H1 (cell line): ENCODE data around the gene TRIM65. TPM values are rescaled to one million over a fixed set of nuclear protein-coding genes. Genes with fewer than 3 reads are reported as not detected.

ENCODE experiments used
- CTCF ChIA-PET: fragments of 300-600 bp; sonication (Branson Sonifier 250); formaldehyde crosslinking; loops from one replicate; lab custom pipeline; 2021; ENCODE audit not compliant: partially characterized antibody; lab: Charles Lee
- POLR2A ChIA-PET: fragments of 300-600 bp; sonication (Branson Sonifier 250); formaldehyde crosslinking; loops from one replicate; lab custom pipeline; 2021; ENCODE audit warnings: inconsistent platforms; ENCODE audit not compliant: partially characterized antibody; lab: Charles Lee
- DNase-seq, 2 experiments: peaks; one replicate each; pipeline versions ENCODE4 v3.0.0 to v3.0.0-alpha.2; 2010 to 2022; ENCODE audit warnings: low spot score in 2 of 2, low read depth in 1 of 2, mixed read lengths in 1 of 2
- FAIRE-seq: peaks from 2 replicates; lab custom pipeline; 2011; peaks lifted over from hg19 to GRCh38; lab: Jason Lieb, UNC
- H2AFZ ChIP-seq: 2 replicates; pipeline ENCODE4 v1.8.1; 2012; ENCODE audit warnings: low read length, inconsistent platforms
- H2AK5ac ChIP-seq: 2 replicates; pipeline ENCODE4 v1.6.1; 2013; ENCODE audit warnings: low read depth, low read length
- H2BK120ac ChIP-seq: replicated peaks from 2 replicates; pipeline ENCODE3; 2013; ENCODE audit warnings: low read depth, low read length, inconsistent platforms
- H2BK12ac ChIP-seq: 2 replicates; pipeline ENCODE4 v1.6.1; 2013; ENCODE audit warnings: low read depth, low read length
- H2BK15ac ChIP-seq: 2 replicates; pipeline ENCODE4 v1.6.1; 2013; ENCODE audit warnings: low read length
- H2BK20ac ChIP-seq: 2 replicates; pipeline ENCODE4 v1.6.1; 2013; ENCODE audit warnings: low read length
- H2BK5ac ChIP-seq: 2 replicates; pipeline ENCODE4 v1.6.1; 2013; ENCODE audit warnings: low read depth, low read length
- H3K14ac ChIP-seq: 2 replicates; pipeline ENCODE4 v1.6.1; 2013; ENCODE audit warnings: inconsistent platforms; ENCODE audit not compliant: insufficient read length
- H3K18ac ChIP-seq: 2 replicates; pipeline ENCODE4 v1.6.1; 2013; ENCODE audit warnings: low read length; ENCODE audit errors: extremely low read depth
- H3K23ac ChIP-seq: 2 replicates; pipeline ENCODE4 v1.6.1; 2013; ENCODE audit warnings: inconsistent platforms; ENCODE audit not compliant: insufficient read length
- H3K23me2 ChIP-seq: 2 replicates; pipeline ENCODE4 v1.6.1; 2013; ENCODE audit warnings: low read depth, low read length
- H3K27ac ChIP-seq: 2 replicates; pipeline ENCODE4 v1.6.1; 2011; ENCODE audit warnings: low read depth, low read length, inconsistent platforms
- H3K27me3 ChIP-seq, 4 experiments: replicated peaks in 1 of 4; 1 replicate in 1 of 4; 2 replicates in 3 of 4; pipeline versions ENCODE4 v1.6.1 to v1.8.1; 2011 to 2013; ENCODE audit warnings: low read length in 3 of 4, mild to moderate bottlenecking in 3 of 4, inconsistent platforms in 2 of 4, mixed read lengths in 2 of 4, moderate library complexity in 1 of 4; ENCODE audit not compliant: control insufficient read depth in 3 of 4, insufficient read depth in 3 of 4; ENCODE audit errors: extremely low read depth in 1 of 4
- H3K36me3 ChIP-seq, 4 experiments: 2 replicates each; pipeline versions ENCODE4 v1.6.1 to v1.8.1; 2011 to 2013; ENCODE audit warnings: mild to moderate bottlenecking in 4 of 4, low read length in 3 of 4, moderate library complexity in 2 of 4, control low read depth in 1 of 4, inconsistent platforms in 1 of 4; ENCODE audit not compliant: insufficient read depth in 4 of 4, control insufficient read depth in 2 of 4
- H3K4ac ChIP-seq: replicated peaks from 2 replicates; pipeline ENCODE3; 2013; ENCODE audit warnings: low read length, low read depth, mixed read lengths, inconsistent platforms; ENCODE audit not compliant: insufficient read length
- H3K4me1 ChIP-seq, 4 experiments: replicated peaks in 1 of 4; 1 replicate in 1 of 4; 2 replicates in 3 of 4; pipeline versions ENCODE4 v1.6.1 to v1.8.1; 2011 to 2013; ENCODE audit warnings: low read length in 3 of 4, inconsistent platforms in 2 of 4, mixed read lengths in 1 of 4; ENCODE audit not compliant: insufficient read depth in 4 of 4, control insufficient read depth in 3 of 4
- H3K4me2 ChIP-seq, 2 experiments: 2 replicates each; pipeline versions ENCODE4 v1.6.1 to v1.8.1; 2011 to 2013; ENCODE audit warnings: low read depth in 2 of 2, low read length in 2 of 2, control low read depth in 1 of 2, inconsistent platforms in 1 of 2, mild to moderate bottlenecking in 1 of 2; ENCODE audit not compliant: insufficient read depth in 1 of 2
- H3K4me3 ChIP-seq, 4 experiments: fragments of 200-600, 300-600 bp in 1 of 4; sonication (generic), shearing (Covaris generic), sonication (Bioruptor Twin) in 1 of 4; 2 replicates each; pipeline versions ENCODE4 v1.5.1 to v1.8.1; 2011 to 2016; ENCODE audit warnings: low read length in 4 of 4, low read depth in 3 of 4, control low read depth in 2 of 4, inconsistent platforms in 2 of 4, mild to moderate bottlenecking in 2 of 4, mixed read lengths in 1 of 4, moderate library complexity in 1 of 4; ENCODE audit not compliant: insufficient read depth in 2 of 4; ENCODE audit errors: extremely low read depth in 1 of 4
- H3K56ac ChIP-seq: replicated peaks from 2 replicates; pipeline ENCODE3; 2013; ENCODE audit warnings: low read depth, mild to moderate bottlenecking, mixed read lengths, low read length, inconsistent platforms; ENCODE audit not compliant: insufficient read length
- H3K79me1 ChIP-seq: 2 replicates; pipeline ENCODE4 v1.6.1; 2013; ENCODE audit warnings: low read depth, low read length, control low read depth
- H3K79me2 ChIP-seq, 2 experiments: 2 replicates each; pipeline versions ENCODE4 v1.6.1 to v1.8.1; 2012 to 2013; ENCODE audit warnings: low read length in 2 of 2, mild to moderate bottlenecking in 2 of 2, inconsistent platforms in 1 of 2; ENCODE audit not compliant: insufficient read depth in 2 of 2, control insufficient read depth in 1 of 2
- H3K9ac ChIP-seq, 4 experiments: replicated peaks in 1 of 4; 1 replicate in 1 of 4; 2 replicates in 3 of 4; pipeline versions ENCODE4 v1.6.1 to v1.8.1; 2011 to 2013; ENCODE audit warnings: low read depth in 3 of 4, low read length in 3 of 4, control low read depth in 2 of 4, mild to moderate bottlenecking in 2 of 4, moderate library complexity in 2 of 4, inconsistent platforms in 1 of 4; ENCODE audit errors: extremely low read depth in 1 of 4
- H3K9me3 ChIP-seq, 2 experiments: 2 replicates each; pipeline versions ENCODE4 v1.6.1 to v1.8.1; 2012 to 2013; ENCODE audit warnings: mild to moderate bottlenecking in 2 of 2, moderate library complexity in 2 of 2, control low read depth in 1 of 2, inconsistent platforms in 1 of 2, low read depth in 1 of 2, low read length in 1 of 2, mixed read lengths in 1 of 2; ENCODE audit not compliant: insufficient read depth in 2 of 2
- H4K20me1 ChIP-seq, 2 experiments: replicated peaks in 1 of 2; 2 replicates each; pipeline versions ENCODE3 to v1.8.1; 2011 to 2013; ENCODE audit warnings: inconsistent platforms in 2 of 2, low read length in 2 of 2, mild to moderate bottlenecking in 1 of 2; ENCODE audit not compliant: insufficient read depth in 2 of 2, control insufficient read depth in 1 of 2
- H4K5ac ChIP-seq: 2 replicates; pipeline ENCODE4 v1.6.1; 2013; ENCODE audit warnings: low read length, low read depth, mixed read lengths, inconsistent platforms; ENCODE audit not compliant: insufficient read length
- H4K8ac ChIP-seq: 2 replicates; pipeline ENCODE4 v1.8.0; 2013; ENCODE audit warnings: mild to moderate bottlenecking, moderate library complexity, low read length, inconsistent platforms; ENCODE audit not compliant: insufficient read depth; ENCODE audit errors: extremely low read depth
- H4K91ac ChIP-seq: replicated peaks from 2 replicates; pipeline ENCODE3; 2013; ENCODE audit warnings: low read length, mixed read lengths, inconsistent platforms; ENCODE audit not compliant: insufficient read length
- ATF2 ChIP-seq: IDR thresholded peaks from 2 replicates; pipeline ENCODE4 v1.6.1; 2012; ENCODE audit warnings: low read length, inconsistent platforms
- CTCF ChIP-seq, 3 experiments: IDR thresholded peaks; 1 replicate in 2 of 3; 2 replicates in 1 of 3; pipeline versions ENCODE4 v1.5.1 to v1.6.1; 2011; ENCODE audit warnings: low read length in 3 of 3, mild to moderate bottlenecking in 3 of 3, inconsistent platforms in 2 of 3, low read depth in 1 of 3, moderate library complexity in 1 of 3; ENCODE audit not compliant: insufficient read depth in 1 of 3; ENCODE audit errors: control extremely low read depth in 1 of 3
- GTF2F1 ChIP-seq: IDR thresholded peaks from 2 replicates; pipeline ENCODE4 v1.6.1; 2012; ENCODE audit warnings: low read depth, low read length, improper control_type of control experiment, borderline replicate concordance
- HDAC6 ChIP-seq: IDR thresholded peaks from one replicate; pipeline ENCODE4 v1.7.1; 2012; ENCODE audit warnings: low read depth, mild to moderate bottlenecking, inconsistent platforms, low read length, moderate library complexity
- USF2 ChIP-seq: IDR thresholded peaks from 2 replicates; pipeline ENCODE4 v1.6.1; 2011; ENCODE audit warnings: low read length, improper control_type of control experiment
- WGBS, 2 experiments: shearing (Covaris generic) in 1 of 2; methylation state at CpG; one replicate each; pipeline versions ENCODE4 v1.1.6 to v1.1.7; 2013 to 2015; ENCODE audit warnings: low lambda C conversion rate in 2 of 2, mixed read lengths in 2 of 2, inconsistent platforms in 1 of 2, low coverage in 1 of 2, missing lambda C conversion rate in 1 of 2; ENCODE audit not compliant: insufficient replicate concordance in 2 of 2, insufficient coverage in 1 of 2, insufficient read length in 1 of 2; ENCODE audit errors: extremely low coverage in 1 of 2, missing lambda C conversion rate in 1 of 2; 5-methylcytosine and 5-hydroxymethylcytosine counted together
- polyA plus RNA-seq, 7 experiments: library from polyadenylated mRNA; depleted of rRNA in 3 of 7; stranded (reverse) in 5 of 7; unstranded in 2 of 7; fragments of >200 nt in 5 of 7; fragments of 200-250 nt in 2 of 7; gene quantifications; 1 replicate in 5 of 7; 2 replicates in 1 of 7; 4 replicates in 1 of 7; pipeline versions ENCODE4 v1.2.1 to v1.2.3, GENCODE V29; 2011 to 2013; ENCODE audit warnings: missing spikeins in 2 of 7, mixed read lengths in 2 of 7
- total RNA-seq: library from RNA; stranded (reverse); fragmentation: NEBNext Ultra II Directional; extraction: Animal tissue kit (Norgen Biotek cat#: 25700); gene quantifications from 2 replicates; pipeline ENCODE4 v1.2.1, GENCODE V29; 2021

The TRIM65 gene
- total and polyA plus RNA-seq, 2 of the 8 experiments (the other 6 are each of a cell fraction or from before 2014, with no cell fraction given): 21.2 to 48.6 TPM

GRCh38 chr17:75874323-75875181, 22.2 kb downstream of the TRIM65 start:
- 94% methylated on average over 33 of the region's 38 CpGs; no CpG with 5 or more reads in 1 of the 2 experiments for WGBS, 2 experiments
- Histone ChIP-seq H3K4me3 (no peak overlapping the region), H2AK5ac (no peak overlapping the region), H3K23ac (no peak overlapping the region), H3K23me2 (peaks cover 15% of the 10 kb centered on the region; the same call in 1 of the 2 replicates), H3K56ac (no peak overlapping the region), H2BK12ac (no peak overlapping the region), H3K4ac (no peak overlapping the region), H3K18ac (no peak overlapping the region), H3K27ac (no peak overlapping the region), H4K20me1 (no peaks in the 10 kb centered on the region), H4K5ac (no peak overlapping the region), H3K79me2 (no peaks in the 10 kb centered on the region), H3K27me3 (peaks cover 10 to 31% (median 24%) of the 10 kb centered on the region in 4 experiments), H3K9me3 (no peaks in the 10 kb centered on the region), H4K8ac (no peak overlapping the region), H2BK15ac (no peak overlapping the region), H2BK20ac (no peak overlapping the region), H4K91ac (no peak overlapping the region), H2BK120ac (no peak overlapping the region), H3K4me1 (peaks cover 0 to 27% (median 13%) of the 10 kb centered on the region in 4 experiments; a peak in 6 of 7 replicates), H3K79me1 (no peaks in the 10 kb centered on the region), H2AFZ (no peak overlapping the region), H3K14ac (no peak overlapping the region), H3K4me2 (no peak overlapping the region), H3K9ac (no peak overlapping the region), H3K36me3 (no peaks in the 10 kb centered on the region), H2BK5ac (no peak overlapping the region)
- ChIA-PET POLR2A (interaction anchor here (1.0 to 12.1 kb wide), 9 partner anchors 11 to 99 kb away, joined by 3 to 143 read pairs (median 3); partner anchors contain the start of genes TRIM65, UNK and WBP2), CTCF (interaction anchor here (0.6 to 11.3 kb wide), 16 partner anchors 13 to 515 kb away, joined by 3 to 157 read pairs (median 6); partner anchors contain the start of genes MRPL38, TRIM65 and WBP2)
- DNase-seq: no peak
- FAIRE-seq: no peak
- TF ChIP-seq ATF2 (no peak), USF2 (no peak), GTF2F1 (no peak), CTCF (IDR thresholded peaks at IDR 0.05; ENCODE audit: control extremely low read depth in 1 of 3, insufficient read depth in 1 of 3, low read depth in 1 of 3, low read length in 3 of 3) (no peak), HDAC6 (no peak)
